Measurements from ENCODE around the gene VWA2.

- TF ChIP-seq CTCF (conservative IDR thresholded peaks at IDR 0.05; ENCODE audit: low read depth, low read length) (no peak), POLR2A (IDR thresholded peaks at IDR 0.05; ENCODE audit: low read depth, low read length) (no peak), FOS (IDR thresholded peaks at IDR 0.05; ENCODE audit: low read depth, low read length) (no peak), RAD21 (IDR thresholded peaks at IDR 0.05; ENCODE audit: low read length) (no peak), RCOR1 (IDR thresholded peaks at IDR 0.05; ENCODE audit: insufficient replicate concordance, low read length) (no peak), RFX5 (IDR thresholded peaks at IDR 0.05; ENCODE audit: low read depth, low read length) (no peak), BHLHE40 (IDR thresholded peaks at IDR 0.05; ENCODE audit: low read depth, low read length) (no peak), USF2 (IDR thresholded peaks at IDR 0.05; ENCODE audit: low read depth, low read length) (no peak)
These were observed 5.6 kb upstream of the VWA2 start for GRCh38 chr10:114233482-114233881.
